Activated CD4-positive, alpha-beta T cell treated with anti-CD3 and anti-CD28 coated beads, Interleukin-2, amount 50 U/mL, for 16 hours (primary cell): ENCODE data around the gene IL31.
"Not testable (repeated sequence)": the region's sequence is repeated elsewhere in the genome, so short reads cannot be mapped to it uniquely, and the experiment has no call there.

Source experiments
- DNase-seq: peaks from one replicate; pipeline ENCODE4 v3.0.0-alpha.2; 2020

Gene IL31

DNA sequence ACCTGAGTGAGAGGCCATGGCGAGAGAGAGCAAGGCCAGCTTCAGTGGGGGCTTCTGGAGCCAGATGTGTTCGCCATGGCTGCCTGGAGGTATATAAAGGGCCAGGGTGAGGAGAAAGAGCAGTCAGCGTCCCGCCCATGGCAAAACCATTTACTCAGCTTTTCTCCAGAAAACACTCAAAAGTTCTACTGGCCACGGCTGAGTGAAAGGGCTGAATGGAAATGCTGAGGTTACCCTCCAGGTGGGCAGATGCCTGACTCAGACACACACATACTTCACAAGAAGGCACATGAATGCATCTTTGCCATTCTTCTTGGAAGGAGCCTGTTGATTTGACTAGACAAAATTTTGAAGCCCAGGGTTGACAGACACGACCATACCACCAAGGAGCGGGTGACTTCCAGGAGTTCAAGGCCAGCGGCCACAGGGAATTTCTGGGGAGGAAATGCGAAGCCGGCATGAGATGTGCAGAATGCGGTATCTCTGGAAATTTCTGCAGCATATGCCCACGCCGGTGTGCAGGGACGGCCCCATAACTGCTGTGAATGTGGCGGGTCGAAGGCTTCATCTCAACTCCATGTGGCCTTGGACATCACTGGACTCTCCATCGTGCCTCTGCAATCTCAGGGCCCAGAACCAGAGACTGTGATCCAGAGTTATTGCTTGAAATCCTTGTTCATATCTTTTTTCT is at the start of gene IL31:
IL31 (minus strand) TSS at position 67 of the 691 bp plus-strand sequence; CDS start at position 18, 49 bp downstream.
- DNase-seq = no peak

DNA sequence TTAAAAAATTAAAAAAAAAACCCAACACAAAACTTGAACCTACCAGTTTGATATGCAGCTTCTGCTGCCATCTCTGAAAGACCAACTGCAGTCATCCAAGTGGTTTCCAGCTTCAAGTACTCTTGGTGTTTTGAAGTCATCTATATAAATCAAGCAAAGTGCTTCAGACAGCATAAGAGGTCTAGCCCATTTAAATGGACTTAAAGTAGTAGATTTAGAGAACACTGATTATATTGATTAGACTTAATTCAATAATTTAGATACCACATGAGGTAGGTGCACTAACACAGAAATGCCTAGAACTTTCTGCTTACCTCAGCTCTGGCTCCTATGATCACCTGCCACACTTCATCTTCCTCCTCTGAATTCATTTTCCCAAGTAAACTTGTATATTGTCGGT is 42.4 kb upstream of the IL31 start:
- no peak for DNase-seq

DNA sequence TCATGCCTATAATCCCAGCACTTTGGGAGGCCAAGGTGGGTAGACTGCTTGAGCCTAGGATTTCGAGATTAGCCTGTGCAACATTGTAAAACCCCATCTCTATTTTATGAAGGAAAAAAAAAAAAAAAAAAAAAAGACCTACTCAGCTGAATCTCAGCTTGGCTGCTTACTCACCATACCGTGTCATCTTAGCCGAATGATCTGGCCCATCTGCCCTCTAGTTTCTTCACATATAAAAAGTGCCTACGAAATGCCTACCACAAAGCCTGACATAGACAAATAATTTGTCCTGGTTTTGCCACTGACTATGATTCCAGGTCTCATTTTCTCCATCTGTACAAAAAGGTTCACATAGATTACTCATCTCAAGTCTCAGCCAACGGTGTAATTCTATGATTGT is 41.8 kb upstream of the IL31 start:
- no peak for DNase-seq

- DNase-seq = no peak
These were observed 34.2 kb upstream of the IL31 start for GRCh38 chr12:122208073-122208820.

DNA sequence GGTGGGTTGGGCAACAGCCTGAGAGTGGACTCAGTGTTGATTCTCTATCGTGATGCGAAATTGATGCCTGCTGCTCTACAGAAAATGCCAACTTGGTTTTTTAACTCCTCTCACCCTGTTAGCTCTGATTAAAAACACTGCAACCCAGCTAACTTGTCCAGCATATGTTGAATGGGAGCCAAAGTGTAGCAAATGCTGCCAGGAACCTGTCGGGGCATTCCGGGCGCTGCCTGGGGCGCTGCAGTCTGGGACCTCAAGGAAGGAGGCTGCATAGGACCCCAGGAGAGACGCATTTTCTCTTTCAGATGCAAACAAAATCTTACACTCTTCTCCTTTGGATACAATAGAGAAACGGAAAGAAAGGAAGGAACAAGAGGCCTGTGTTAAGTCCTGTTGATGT is 33.4 kb upstream of the IL31 start:
- DNase-seq = no peak

DNA sequence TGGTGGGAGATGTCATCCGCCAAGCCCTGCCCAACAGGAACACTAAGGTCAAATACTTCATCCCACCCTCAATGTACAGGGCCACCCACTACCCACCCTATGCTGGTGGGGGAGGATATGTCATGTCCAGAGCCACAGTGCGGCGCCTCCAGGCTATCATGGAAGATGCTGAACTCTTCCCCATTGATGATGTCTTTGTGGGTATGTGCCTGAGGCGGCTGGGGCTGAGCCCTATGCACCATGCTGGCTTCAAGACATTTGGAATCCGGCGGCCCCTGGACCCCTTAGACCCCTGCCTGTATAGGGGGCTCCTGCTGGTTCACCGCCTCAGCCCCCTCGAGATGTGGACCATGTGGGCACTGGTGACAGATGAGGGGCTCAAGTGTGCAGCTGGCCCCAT is 33.0 kb upstream of the IL31 start:
- DNase-seq = no peak

GRCh38 chr12:122206111-122206881 is 32.3 kb upstream of the IL31 start:
- DNase-seq = no peak

GRCh38 chr12:122205053-122205925 is 31.3 kb upstream of the IL31 start:
- DNase-seq = no peak

DNA sequence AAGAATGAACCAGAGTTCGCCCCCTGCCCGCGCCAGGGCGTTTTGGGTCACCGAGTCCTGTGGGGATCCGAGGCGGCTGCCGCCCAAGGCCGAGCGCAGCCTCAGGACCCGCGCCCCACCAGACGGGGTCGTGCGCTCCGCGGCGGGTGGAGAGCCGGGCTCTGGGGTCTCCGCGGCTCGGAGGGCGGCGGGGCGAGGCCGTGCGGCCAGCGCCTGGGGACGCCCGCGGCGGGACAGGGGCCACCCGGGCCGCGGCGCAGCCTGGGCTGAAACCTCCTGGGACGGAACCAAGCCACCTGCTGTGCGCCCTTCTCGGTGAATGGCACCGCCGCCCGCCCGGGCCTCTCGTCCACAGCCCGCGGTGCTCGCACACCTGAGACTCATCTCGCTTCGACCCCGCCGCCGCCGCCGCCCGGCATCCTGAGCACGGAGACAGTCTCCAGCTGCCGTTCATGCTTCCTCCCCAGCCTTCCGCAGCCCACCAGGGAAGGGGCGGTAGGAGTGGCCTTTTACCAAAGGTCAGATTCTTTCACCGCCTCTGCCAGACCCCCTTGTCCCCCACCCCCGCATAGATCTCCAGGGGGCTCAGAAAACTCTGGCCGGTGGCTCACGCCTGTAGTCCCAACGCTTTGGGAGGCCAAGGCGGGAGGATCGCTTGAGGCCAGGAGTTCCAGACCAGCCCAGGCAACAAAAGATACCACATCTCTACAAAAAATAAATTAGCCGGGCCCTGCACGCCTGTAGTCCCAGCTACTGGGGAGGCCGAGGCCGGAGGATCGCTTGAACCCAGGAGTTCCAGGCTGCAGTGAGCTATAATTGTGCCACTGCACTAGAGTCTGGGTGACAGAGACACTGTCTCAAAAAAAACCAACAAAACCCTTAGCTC is 30.4 kb upstream of the IL31 start:
- DNase-seq = no peak

GRCh38 chr12:122203301-122204166 is 29.5 kb upstream of the IL31 start, which contains the start of gene B3GNT4:
B3GNT4 (plus strand) TSS chr12:122203709; CDS start chr12:122204619, 910 bp downstream.
- peak; percentile 59 for DNase-seq

GRCh38 chr12:122202811-122203210 is 28.8 kb upstream of the IL31 start:
- not testable (repeated sequence) for DNase-seq

DNA sequence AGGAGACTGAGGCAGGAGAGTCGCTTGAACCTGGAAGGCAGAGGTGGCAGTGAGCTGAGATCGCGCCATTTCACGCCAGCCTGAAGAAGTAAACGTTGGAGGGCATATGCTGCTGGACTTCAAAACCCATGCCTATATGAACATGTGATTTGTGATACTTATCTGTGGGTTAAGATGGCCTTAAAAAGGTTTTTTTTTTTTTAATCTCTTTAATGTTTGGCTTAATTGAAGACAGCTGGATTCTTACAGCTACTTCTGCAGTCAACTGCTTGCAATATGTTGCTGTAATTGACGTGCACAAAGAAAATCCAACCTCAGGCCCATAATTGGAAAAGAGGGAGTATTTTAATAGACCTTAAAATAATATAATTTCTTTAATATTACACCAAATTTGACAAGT is 28.0 kb upstream of the IL31 start:
- DNase-seq = no peak

DNA sequence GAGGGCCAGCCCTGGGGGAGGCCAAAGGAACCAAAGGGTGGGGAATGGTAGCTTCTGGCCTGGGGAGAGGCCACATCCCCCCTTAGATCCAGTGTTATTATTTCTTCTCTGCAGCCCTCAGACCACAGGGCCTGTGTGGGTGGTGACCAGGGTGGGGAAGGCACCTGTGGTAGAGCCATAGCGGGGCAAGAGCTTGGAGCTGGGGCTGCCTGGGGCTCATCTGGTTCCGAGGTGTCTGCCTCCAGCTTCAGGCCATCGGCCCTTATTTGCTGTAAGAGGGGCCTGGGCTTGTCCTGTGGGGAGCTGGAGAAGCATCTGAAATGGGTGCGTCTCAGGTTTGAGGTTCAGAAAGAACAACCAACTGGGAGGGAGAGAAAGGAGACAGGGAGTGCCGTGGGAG is 27.4 kb upstream of the IL31 start:
- no peak for DNase-seq

- no peak for DNase-seq
These were observed 26.6 kb upstream of the IL31 start for GRCh38 chr12:122200541-122201175.

DNA sequence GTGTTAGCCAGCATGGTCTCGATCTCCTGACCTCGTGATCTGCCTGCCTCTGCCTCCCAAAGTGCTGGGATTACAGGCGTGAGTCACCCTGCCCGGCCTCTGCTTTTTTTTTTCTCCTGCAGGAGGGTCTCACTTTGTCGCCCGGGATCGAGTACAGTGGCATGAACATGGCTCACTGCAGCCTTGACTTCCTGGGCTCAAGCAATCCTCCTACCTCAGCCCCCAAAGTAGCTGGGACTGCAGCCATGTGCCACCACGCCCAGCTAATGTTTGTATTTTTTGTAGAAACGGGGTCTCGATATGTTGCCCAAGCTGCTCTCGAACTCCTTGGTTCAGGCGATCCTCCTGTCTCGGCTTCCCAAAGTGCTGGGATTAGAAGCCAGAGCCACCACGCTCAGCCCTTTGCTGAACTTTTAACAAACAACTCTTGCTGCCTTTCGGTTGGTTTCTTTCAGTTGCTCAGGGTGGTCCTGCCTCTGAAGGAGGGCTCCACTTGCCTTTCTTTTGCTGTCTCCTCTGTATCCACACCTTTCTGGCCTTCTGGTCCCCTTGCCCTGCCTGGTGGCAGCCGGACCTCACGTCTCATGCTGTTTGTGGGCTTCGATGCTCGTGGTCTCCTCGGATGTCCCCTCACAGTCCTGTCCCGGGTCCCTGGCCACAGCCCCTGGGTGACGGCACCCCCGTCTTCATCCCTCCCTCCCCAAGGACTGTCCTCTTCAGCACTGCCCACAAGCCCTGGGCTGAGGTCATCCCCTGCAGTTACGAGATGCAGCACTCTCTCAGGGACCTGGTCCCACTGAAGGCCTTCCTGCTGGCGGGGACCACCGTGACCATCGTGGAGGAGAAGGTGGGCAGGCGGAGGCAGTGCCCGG is 25.7 kb upstream of the IL31 start:
- no peak for DNase-seq

GRCh38 chr12:122197612-122197966 is 23.6 kb upstream of the IL31 start:
- DNase-seq = no peak

DNA sequence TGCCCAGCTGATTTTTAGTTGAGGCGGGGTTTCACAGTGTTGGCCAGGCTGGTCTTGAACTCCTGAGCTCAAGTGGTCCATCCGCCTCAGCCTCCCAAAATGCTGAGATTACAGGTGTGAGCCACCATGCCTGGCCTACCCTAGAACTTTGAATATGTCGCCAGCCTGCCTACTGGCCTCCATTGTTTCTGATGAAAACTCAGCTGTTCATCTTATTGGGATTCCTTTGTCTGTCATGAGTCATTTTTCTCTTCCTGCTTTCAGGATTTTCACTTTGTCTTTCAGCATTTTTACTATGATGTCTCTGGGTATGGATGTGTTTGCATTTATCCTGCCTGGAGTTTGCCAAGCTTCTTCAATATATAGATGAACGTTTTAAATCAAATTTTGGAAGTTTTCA is 21.4 kb upstream of the IL31 start:
- no peak for DNase-seq

DNA sequence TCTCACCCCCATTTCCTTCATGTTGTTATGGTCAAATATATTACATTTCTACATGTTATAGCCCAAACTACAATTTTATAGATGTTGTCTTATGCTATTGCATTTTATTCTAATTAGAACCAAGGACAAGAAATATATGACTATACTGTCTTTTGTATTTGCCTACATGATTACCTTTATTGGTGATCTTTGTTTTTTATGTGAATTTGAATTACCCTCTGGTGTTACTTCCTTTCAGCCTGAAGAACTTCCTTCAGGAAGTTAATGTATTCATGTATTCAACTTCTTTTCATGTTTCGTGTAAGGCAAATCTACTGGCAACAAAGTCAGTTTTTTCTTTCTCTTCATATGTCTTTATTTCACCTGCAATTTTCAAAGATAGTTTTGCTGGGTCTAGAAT is 20.8 kb upstream of the IL31 start:
- DNase-seq = no peak

- DNase-seq = no peak
These were observed 18.4 kb upstream of the IL31 start for GRCh38 chr12:122192441-122192840.
